HG03521 (cell line): ENCODE measurements around the gene IFFO2.

Experiments used
- ATAC-seq: cut with Tn5 transposase; IDR thresholded peaks from one replicate; pipeline ENCODE4 v1.9.1; 2021; ENCODE audit warnings: mild to moderate bottlenecking, moderate library complexity; ENCODE audit not compliant: unreplicated experiment

IFFO2 gene

GRCh38 chr1:18856435-18856834 lies 100.0 kb downstream of the IFFO2 start:
- no peak for ATAC-seq

GRCh38 chr1:18855573-18855972 lies 100.9 kb downstream of the IFFO2 start:
- ATAC-seq: no peak

- no peak for ATAC-seq
Observed at GRCh38 chr1:18854331-18855025, 102.0 kb downstream of the IFFO2 start.
